ENCODE measurements around the gene ANKRD55. TPM values are rescaled to one million over a fixed set of nuclear protein-coding genes. Genes with fewer than 3 reads are reported as not detected.

ANKRD55 gene
- total RNA-seq, 4 donors from 2014 or later: not detected

- TF ChIP-seq CTCF (IDR thresholded peaks at IDR 0.05; ENCODE audit: low read depth): no peak
These were observed 41.5 kb downstream of the ANKRD55 start for GRCh38 chr5:56191656-56192055.

GRCh38 chr5:56190497-56190896, 42.6 kb downstream of the ANKRD55 start:
- no peak for TF ChIP-seq CTCF (IDR thresholded peaks at IDR 0.05; ENCODE audit: low read depth)

DNA sequence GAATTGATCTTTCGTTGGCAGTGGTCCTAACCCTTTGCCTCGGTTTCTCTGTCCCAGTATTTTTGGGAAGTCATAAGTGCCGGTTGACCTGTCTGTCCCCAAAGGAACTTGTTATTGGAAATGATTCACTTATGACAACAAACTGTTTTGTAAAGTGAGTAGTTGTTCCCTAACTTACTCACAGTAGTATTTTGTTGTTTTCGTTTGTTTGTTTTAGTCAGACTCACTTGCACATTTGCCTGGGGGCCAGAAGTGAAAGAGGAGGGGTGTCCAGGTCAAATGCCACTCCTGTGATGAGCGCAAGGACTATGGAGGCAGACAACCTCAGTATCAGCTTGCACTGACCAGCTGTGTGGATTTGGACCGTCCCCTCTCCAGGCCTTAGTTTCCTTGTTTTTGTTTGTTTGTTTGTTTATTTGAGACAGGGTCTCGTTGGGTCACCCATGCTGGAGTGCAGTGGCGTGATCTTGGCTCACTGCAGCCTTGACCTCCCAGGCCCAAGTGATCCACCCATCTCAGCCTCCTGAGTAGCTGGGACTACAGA, 47.3 kb downstream of the ANKRD55 start:
- no peak for TF ChIP-seq CTCF (IDR thresholded peaks at IDR 0.05; ENCODE audit: low read depth)

- TF ChIP-seq CTCF (IDR thresholded peaks at IDR 0.05; ENCODE audit: low read depth): no peak
These were observed 49.6 kb downstream of the ANKRD55 start for GRCh38 chr5:56183506-56183905.

DNA sequence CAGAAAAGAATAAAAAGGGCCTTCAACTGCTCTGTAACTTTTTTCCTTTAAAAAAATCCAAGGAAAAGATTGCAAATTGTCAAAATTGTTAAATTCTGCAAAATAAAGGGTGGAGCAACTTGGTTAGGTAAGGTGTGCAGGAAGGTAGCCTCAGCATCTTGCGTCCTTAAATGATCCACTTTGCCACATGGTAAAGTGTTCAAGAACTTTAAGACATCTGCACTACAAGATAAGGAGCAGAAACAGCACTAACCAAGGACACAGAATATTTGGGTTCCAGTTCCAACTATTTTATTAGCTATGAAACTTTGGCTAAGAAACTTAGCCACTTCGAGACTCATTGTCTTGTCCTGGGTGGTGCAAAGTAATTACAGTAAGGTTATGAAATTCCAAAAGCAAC, 53.7 kb downstream of the ANKRD55 start:
- TF ChIP-seq CTCF (IDR thresholded peaks at IDR 0.05; ENCODE audit: low read depth): no peak

- TF ChIP-seq CTCF (IDR thresholded peaks at IDR 0.05; ENCODE audit: low read depth): no peak
These were observed 54.3 kb downstream of the ANKRD55 start for GRCh38 chr5:56178823-56179222.

GRCh38 chr5:56176871-56177533, 56.1 kb downstream of the ANKRD55 start:
- no peak for TF ChIP-seq CTCF (IDR thresholded peaks at IDR 0.05; ENCODE audit: low read depth)

Data from subcutaneous adipose tissue (tissue), 4 donors.